UCSD-AML1 (cell line): ENCODE measurements around the gene AKAP13.

Experiments used
- DNase-seq: peaks from one replicate; lab custom pipeline; 2025; ENCODE audit not compliant: unreplicated experiment; lab: John Stamatoyannopoulos, UW

Gene AKAP13

DNA sequence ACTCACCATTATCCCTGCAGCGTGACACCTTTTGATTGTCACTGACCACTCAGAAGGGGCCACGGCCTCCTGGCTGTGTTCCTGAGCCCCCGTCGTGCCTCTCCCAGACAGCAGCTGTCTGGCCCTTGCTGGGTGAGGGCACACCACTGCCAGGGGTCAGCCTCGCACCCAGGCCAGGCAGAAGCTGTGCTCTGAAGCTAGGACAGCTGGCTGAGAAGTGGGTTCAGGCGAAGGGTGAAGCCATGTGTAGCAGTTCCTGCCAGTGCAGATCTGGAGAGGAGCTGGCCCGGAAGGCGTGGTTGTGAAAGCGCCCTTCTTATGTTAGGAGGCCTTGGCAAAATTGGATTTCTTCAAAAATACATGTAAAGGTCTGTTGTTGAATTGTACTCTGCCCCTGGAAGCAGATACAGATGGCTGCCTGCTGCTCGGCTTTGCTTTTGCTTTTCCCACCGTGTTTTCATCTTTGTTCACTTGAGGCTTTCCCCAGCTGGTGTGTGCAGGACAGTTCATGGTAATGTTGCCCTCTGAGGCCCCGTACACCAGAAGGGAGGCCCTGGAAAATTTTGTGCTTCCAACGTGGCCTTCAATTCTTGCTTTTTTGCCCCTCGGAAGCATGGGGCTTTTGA, 365.2 kb downstream of the AKAP13 start:
- DNase-seq: no peak

- DNase-seq: no peak
These were observed 366.2 kb downstream of the AKAP13 start for GRCh38 chr15:85746641-85747040.

GRCh38 chr15:85748176-85748575, 367.8 kb downstream of the AKAP13 start:
- no peak for DNase-seq

DNA sequence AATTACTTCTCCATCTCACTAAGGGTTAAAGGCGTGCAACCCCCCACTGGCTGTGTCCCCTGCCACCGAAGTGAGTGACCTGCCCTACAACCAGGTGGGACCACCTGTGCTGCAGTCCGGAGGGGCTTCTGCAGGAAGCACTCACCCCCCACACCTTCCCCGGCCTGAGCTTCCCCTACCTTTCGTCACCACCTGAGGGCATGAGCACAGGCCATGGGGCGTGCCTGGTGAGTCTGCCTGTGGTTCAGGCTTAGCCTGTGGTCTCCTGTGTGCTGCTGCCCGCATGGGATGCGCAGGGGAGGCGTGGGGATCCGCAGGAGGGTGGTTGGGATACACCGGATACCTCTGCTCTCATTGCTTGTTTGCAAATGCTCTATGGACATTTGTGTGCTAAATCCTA, 368.3 kb downstream of the AKAP13 start:
- no peak for DNase-seq

DNA sequence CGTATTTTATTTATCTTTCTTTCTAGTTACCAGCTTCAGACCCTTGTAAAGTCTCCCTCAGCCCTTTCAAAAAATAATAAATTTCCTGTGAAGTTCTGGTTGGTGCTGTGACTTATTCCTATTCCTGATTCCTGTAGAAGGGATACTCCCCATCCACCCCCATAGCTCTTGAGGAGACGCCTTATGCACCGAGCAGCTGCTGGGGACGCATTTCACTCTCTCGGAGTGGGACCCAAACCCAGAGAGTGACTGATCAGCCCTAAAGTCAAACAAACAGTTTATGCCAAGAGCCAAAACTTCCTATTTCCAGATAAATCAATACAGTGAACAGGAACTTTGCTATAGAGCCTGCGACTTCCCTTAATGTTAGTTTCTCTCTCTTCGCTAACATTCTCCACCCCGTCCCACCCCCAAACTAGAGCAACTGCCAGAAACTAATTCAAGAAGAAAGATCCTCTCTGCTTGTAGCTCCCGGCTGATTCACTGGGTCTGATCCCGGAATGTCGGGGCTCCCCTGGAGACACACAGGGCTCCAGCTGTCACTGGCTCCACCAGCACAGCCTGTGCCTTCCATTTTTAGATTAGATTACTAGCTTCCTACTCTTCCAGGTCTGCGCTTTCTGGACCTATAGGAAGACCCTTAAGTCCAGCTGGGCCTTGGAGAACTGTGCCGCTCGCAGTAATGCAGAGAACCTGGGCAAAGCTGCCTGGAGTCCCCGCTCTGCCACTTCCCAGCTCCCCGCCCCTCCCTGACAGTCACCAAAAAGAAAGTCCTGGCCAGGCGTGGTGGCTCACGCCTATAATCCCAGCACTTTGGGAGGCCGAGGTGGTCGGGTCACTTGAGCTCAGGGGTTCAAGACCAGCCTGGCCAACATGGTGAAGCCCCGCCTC, 369.1 kb downstream of the AKAP13 start:
- no peak for DNase-seq

DNA sequence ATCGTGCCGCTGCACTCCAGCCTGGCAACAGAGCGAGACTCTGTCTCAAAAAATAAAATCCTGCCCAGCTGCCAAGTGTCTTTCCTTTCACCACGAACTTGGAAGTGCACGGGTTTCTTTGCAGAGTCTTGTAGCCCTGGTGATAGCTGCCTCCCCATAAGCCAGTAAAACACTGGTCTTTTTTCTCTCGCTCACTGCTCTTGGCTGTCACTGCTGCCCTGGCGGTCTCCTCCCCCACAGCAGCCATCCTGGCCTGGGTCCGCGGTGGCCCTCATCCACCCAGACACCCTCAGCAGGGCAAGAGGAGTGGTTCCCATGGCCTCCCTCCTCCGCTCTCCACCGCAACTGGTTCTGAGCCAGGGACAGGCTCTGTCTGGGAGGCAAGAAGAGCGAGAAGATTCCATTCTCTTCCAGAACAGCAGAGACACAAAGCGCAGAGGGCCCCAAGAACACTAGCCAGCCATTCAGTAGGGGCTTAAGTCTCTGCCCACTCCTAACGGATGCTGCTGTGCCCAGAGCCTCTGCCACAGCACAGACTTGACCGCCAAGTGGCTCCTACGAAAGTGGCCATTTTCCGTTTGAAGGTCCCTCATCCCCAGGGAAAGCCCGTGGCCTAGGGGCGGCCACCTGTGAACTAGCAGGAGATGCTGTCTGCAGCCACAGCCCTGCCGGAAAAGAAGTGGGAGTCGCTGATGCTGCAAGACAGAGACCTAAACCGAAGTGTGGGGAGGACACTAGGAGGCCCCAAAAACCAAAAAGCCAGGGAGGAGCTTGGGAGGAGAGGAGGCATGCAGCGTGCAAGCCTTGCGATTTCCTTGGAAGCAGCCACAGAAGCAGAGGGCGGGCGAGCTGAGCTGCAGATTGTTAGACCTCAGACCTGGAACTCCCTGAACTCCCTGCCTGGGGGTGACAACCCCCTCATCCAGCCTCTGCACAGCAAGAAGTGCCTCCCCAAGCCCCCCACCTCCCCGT, 370.2 kb downstream of the AKAP13 start:
- no peak for DNase-seq

DNA sequence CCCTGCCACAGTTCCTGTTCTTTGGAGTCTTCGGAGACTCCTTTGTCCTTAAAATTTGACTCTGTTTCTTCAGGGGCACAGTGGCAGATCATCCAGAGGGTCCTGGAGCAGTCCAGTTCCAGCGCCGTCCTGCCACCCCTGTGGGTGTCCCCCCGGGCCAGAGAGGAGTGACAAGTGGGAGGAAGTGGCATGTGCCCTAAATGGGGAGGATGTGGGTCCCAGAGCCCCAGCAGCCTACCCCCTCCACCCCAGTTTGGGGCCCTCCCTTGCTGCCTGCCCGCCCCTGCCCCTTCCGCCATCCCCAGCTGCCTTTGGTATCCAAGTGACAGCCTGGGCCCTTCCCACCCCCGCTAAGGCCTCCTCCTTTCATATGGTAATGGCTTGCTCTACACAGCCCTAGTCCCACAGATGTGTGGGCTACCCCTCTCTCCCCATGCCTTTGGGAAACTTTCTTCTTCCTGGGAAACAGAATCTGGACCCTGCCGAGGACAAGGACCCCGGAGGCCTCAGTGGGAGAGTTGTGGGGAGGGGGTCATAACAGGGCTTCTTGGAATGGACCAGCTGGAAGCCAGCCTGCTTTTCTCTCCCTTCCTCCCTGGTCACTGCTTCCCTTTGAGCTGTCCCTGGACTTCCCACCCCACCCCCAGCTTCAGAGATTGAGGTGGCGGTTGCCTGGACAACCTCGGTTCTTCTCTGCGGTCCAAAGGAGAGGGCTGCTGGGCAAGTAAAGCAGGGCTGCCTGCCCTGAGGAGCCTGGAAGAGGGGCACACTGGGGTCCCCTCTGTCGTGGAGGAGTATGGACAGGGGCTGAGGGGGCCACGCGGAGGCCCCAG, 371.1 kb downstream of the AKAP13 start:
- DNase-seq: no peak

GRCh38 chr15:85752124-85752475, 371.7 kb downstream of the AKAP13 start:
- no peak for DNase-seq

GRCh38 chr15:85752491-85752961, 372.1 kb downstream of the AKAP13 start:
- DNase-seq: no peak

DNA sequence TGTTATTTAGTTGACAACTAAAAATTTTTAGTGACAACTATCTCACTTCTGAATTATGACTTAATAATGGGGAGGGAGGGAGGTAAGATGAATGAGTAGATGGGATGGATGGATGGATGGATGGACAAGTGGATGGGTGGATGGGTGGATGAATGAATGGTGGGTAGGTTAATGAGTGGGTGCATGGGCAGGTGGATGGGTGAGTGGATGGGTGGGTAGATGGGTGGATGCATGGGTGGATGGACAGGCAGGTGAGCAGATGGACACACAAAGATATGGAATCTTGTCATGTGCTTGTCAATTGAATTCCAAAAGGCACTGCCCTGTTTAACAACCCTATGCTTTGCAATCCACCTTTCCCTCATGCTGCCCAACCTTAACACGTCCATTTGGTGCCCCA, 372.9 kb downstream of the AKAP13 start:
- no peak for DNase-seq

GRCh38 chr15:85753791-85754452, 373.5 kb downstream of the AKAP13 start:
- DNase-seq: no peak

DNA sequence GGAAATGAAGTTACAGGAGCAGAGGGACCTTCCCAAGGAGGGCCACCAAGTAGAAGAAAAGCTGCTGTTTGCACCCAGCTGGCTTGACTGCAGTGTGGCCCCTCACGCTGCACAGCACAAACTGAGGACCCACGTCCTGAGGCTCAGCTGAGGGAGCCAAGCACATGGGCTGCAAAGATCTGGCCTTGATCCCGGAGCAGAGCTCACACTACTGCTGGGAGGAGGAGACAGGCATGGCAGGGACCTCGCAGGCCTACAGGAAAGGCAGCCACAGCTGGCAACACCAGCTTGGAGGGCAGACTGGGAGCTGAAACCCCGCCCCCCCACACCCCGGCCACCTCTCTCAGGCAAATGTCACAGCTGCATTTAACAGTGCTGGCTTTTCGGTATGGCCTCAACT, 374.6 kb downstream of the AKAP13 start:
- DNase-seq: no peak

GRCh38 chr15:85755471-85755870, 375.1 kb downstream of the AKAP13 start:
- DNase-seq: no peak

GRCh38 chr15:85755942-85756341, 375.5 kb downstream of the AKAP13 start:
- DNase-seq: no peak

- no peak for DNase-seq
These were observed 376.1 kb downstream of the AKAP13 start for GRCh38 chr15:85756411-85757072.

GRCh38 chr15:85757073-85757938, 376.9 kb downstream of the AKAP13 start:
- no peak for DNase-seq

DNA sequence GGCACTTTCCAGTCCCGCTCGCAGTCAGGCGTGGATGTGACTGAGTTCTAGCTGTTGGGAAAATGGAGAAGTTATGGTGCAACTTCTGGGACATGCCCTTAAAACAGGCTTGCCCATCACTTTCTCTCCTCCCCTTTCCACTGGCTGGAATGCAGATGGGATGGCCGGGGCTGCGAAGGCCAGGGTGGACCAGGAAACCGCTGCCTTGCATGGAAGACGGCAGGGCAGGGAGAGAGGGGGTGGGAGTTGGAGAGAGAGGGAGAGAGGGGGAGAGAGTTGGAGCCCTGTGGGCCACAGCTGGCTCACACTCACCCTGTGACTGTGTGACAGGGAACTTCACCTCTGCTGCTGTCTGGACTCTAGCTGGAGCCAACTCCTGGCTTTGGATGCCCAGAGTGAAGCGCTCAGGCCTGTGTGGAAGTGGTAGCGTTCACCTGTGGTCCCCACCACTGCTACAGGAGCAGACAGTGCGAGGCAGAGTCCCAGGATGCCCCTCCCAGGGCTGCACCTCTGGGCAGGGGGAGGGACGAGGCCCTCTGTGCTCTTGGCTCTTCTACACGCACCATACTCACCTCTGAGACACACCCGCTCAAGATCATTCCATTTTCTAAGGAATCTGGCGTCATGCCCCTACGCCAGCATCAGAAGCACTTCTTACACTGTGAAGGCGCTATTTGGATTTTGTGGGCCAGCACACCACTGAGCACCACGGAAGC, 377.7 kb downstream of the AKAP13 start:
- no peak for DNase-seq

GRCh38 chr15:85758655-85758978, 378.2 kb downstream of the AKAP13 start:
- DNase-seq: no peak
